Skeletal muscle satellite cell (primary cell): ENCODE data around the gene TACC3.

Experiments used
- H3K27me3 ChIP-seq: 2 replicates; pipeline ENCODE4 v1.7.0; 2013; ENCODE audit warnings: low read length; ENCODE audit not compliant: control insufficient read depth, insufficient read depth
- H3K36me3 ChIP-seq: 2 replicates; pipeline ENCODE4 v1.7.0; 2013; ENCODE audit warnings: mild to moderate bottlenecking, control low read depth, low read length; ENCODE audit not compliant: insufficient read depth
- H3K4me1 ChIP-seq: 2 replicates; pipeline ENCODE4 v1.7.0; 2013; ENCODE audit warnings: low read length; ENCODE audit not compliant: control insufficient read depth, insufficient read depth
- H3K4me2 ChIP-seq: 2 replicates; pipeline ENCODE4 v1.7.0; 2013; ENCODE audit warnings: mild to moderate bottlenecking, low read length
- H3K4me3 ChIP-seq: 2 replicates; pipeline ENCODE4 v1.7.0; 2013; ENCODE audit warnings: low read length
- H3K9ac ChIP-seq: 2 replicates; pipeline ENCODE4 v1.7.0; 2013; ENCODE audit warnings: mild to moderate bottlenecking, low read depth, low read length, moderate library complexity
- H3K9me3 ChIP-seq: replicated peaks from 2 replicates; pipeline ENCODE4 v1.7.0; 2013; ENCODE audit warnings: mild to moderate bottlenecking, control low read depth, low read length

TACC3 gene

GRCh38 chr4:1757836-1758235 lies 36.5 kb downstream of the TACC3 start:
- no peak overlapping the region for H3K4me2 ChIP-seq
- H3K9ac ChIP-seq: no peak overlapping the region
- H3K27me3 ChIP-seq: no peaks in the 10 kb centered on the region
- H3K4me1 ChIP-seq: no peaks in the 10 kb centered on the region
- H3K4me3 ChIP-seq: no peak overlapping the region
- no peaks in the 10 kb centered on the region for H3K9me3 ChIP-seq
- H3K36me3 ChIP-seq: no peaks in the 10 kb centered on the region

DNA sequence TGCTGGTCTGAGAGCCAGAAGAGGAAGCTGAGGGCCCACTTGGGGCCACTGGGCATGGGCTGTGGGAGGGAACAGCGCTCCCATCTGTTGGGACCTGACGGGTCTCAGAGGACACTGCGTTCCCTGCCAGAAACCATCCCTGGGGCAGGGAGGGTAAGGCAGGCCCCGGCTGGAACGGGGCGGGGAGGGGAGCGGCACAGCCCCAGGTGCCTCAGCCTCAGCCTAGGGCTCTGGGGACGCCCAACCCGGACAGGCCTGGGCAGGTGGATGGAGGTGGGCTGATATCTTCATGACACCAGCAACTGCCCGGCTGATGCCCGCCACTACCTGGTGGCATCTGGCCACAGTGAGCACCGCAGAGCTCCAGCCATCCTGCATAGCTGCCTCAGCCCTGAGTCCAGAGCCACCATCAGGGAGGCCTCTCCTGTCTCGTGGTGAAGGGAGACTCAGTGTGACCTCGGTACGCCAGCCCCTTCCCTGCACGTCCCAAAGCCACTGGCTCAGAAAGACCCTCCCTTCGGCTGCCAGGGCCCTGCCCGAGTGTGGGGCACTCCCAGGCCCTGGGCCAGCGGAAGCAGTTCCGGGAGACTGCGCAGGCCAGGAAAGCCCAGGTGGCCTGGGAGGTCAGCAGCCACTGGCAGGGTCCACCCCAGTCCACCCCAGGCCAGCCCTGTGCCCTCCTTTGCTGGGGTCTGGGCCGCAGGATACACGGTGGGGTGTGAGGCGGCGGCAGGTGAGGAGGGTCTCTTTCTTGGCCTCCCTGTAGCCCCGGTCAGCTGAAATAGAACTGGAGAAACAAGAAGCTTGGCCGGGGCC lies 37.2 kb downstream of the TACC3 start:
- H3K27me3 ChIP-seq: no peaks in the 10 kb centered on the region
- H3K36me3 ChIP-seq: no peaks in the 10 kb centered on the region
- H3K9me3 ChIP-seq: no peaks in the 10 kb centered on the region
- no peak overlapping the region for H3K9ac ChIP-seq
- H3K4me1 ChIP-seq: peaks cover 5% of the 10 kb centered on the region
- H3K4me3 ChIP-seq: no peak overlapping the region
- H3K4me2 ChIP-seq: no peak overlapping the region

- H3K9ac ChIP-seq: no peak overlapping the region
- H3K4me2 ChIP-seq: no peak overlapping the region
- no peaks in the 10 kb centered on the region for H3K36me3 ChIP-seq
- H3K4me3 ChIP-seq: no peak overlapping the region
- no peaks in the 10 kb centered on the region for H3K9me3 ChIP-seq
- peaks cover 10% of the 10 kb centered on the region for H3K4me1 ChIP-seq
- no peaks in the 10 kb centered on the region for H3K27me3 ChIP-seq
Observed at GRCh38 chr4:1759170-1759817, 38.0 kb downstream of the TACC3 start.

- Histone ChIP-seq H3K9ac (no peak overlapping the region), H3K4me1 (peaks cover 10% of the 10 kb centered on the region)
Observed at GRCh38 chr4:1759818-1760223, 38.5 kb downstream of the TACC3 start.

DNA sequence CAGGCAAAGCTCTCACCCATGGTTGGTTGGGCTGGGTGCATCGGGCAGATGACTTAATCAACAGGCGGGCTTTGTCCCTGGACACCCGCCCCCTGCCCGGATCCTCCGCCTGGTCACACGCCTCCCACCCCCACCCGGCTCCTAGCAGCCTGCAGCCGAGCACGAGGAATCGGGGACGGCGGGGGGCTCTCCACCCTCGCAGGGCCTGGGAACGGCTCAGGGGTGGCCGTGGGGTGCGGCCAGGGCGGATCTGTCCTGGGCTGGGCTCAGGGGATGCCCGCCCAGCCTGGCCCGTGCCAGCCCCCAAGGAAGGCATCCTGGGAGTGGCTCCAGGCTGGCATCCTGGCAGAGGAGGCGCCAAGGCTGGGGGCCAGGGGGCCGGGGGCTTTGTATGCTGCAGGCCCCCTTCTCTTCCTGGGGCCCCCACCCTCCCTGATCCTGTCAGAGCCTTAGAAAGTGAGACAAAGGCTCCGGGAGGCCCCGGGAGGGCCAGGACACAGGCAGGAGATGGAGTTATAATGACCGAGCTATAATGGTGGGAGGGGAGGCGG lies 39.3 kb downstream of the TACC3 start:
- no peak overlapping the region for H3K9ac ChIP-seq
- H3K9me3 ChIP-seq: no peaks in the 10 kb centered on the region
- no peak overlapping the region for H3K4me3 ChIP-seq
- H3K4me1 ChIP-seq: peaks cover 10% of the 10 kb centered on the region
- H3K36me3 ChIP-seq: no peaks in the 10 kb centered on the region
- H3K27me3 ChIP-seq: no peaks in the 10 kb centered on the region
- H3K4me2 ChIP-seq: no peak overlapping the region

More at GRCh38 chr4:1759818-1760223, 38.5 kb downstream of the TACC3 start:
- Histone ChIP-seq H3K4me2 (no peak overlapping the region), H3K4me3 (no peak overlapping the region), H3K27me3 (no peaks in the 10 kb centered on the region), H3K36me3 (no peaks in the 10 kb centered on the region), H3K9me3 (no peaks in the 10 kb centered on the region)

GRCh38 chr4:1761130-1761689 lies 39.9 kb downstream of the TACC3 start:
- Histone ChIP-seq H3K9ac (no peak overlapping the region), H3K9me3 (no peaks in the 10 kb centered on the region), H3K4me3 (no peak overlapping the region), H3K4me2 (no peak overlapping the region), H3K27me3 (no peaks in the 10 kb centered on the region), H3K4me1 (peaks cover 10% of the 10 kb centered on the region), H3K36me3 (no peaks in the 10 kb centered on the region)

- no peak overlapping the region for H3K4me2 ChIP-seq
- peaks cover 10% of the 10 kb centered on the region for H3K4me1 ChIP-seq
- no peaks in the 10 kb centered on the region for H3K9me3 ChIP-seq
- H3K9ac ChIP-seq: no peak overlapping the region
- no peaks in the 10 kb centered on the region for H3K27me3 ChIP-seq
- no peaks in the 10 kb centered on the region for H3K36me3 ChIP-seq
- H3K4me3 ChIP-seq: no peak overlapping the region
Observed at GRCh38 chr4:1762264-1763010, 41.1 kb downstream of the TACC3 start.

GRCh38 chr4:1763070-1763549 lies 41.8 kb downstream of the TACC3 start:
- Histone ChIP-seq H3K9ac (no peak overlapping the region), H3K36me3 (no peaks in the 10 kb centered on the region), H3K4me1 (peaks cover 10% of the 10 kb centered on the region), H3K9me3 (no peaks in the 10 kb centered on the region), H3K27me3 (no peaks in the 10 kb centered on the region), H3K4me2 (peak overlapping the region; percentile 79), H3K4me3 (peak overlapping the region; percentile 45)

- Histone ChIP-seq H3K9me3 (no peaks in the 10 kb centered on the region), H3K4me1 (peaks cover 10% of the 10 kb centered on the region), H3K36me3 (no peaks in the 10 kb centered on the region), H3K4me3 (peak overlapping the region; percentile 54), H3K4me2 (peak overlapping the region; percentile 79), H3K27me3 (no peaks in the 10 kb centered on the region), H3K9ac (peak overlapping the region; percentile 62)
Observed at GRCh38 chr4:1763550-1764080, 42.3 kb downstream of the TACC3 start.

DNA sequence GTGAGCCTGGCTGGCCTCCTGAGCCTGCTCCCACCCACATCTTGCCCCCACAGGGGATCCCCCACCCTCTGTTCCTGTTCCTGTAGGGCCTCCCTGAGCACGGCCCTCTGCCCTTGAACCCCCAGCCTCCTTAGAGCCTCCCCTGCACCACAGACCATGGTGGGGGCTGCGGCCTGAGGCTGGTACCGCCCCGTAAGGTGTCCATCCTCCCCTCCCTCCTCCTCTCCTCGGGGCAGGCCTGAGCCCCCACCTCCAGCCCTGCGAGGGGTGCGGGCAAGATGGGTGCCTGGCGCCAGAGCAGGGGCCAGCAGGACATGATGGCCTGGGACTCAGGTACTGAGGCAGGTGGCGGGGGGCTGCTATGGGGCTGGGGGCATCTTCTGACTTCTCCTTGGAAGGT lies 43.3 kb downstream of the TACC3 start:
- H3K36me3 ChIP-seq: no peaks in the 10 kb centered on the region
- H3K4me1 ChIP-seq: peaks cover 10% of the 10 kb centered on the region
- no peak overlapping the region for H3K4me3 ChIP-seq
- no peak overlapping the region for H3K9ac ChIP-seq
- H3K9me3 ChIP-seq: no peaks in the 10 kb centered on the region
- H3K27me3 ChIP-seq: no peaks in the 10 kb centered on the region
- no peak overlapping the region for H3K4me2 ChIP-seq
